Measurements from ENCODE around the gene RFX1.
A peak's percentile ranks its signal among the peaks of the same experiment; 100 is the strongest.

The RFX1 gene

GRCh38 chr19:13989487-13989886, 16.6 kb downstream of the RFX1 start:
- TF ChIP-seq, protein P1, sequence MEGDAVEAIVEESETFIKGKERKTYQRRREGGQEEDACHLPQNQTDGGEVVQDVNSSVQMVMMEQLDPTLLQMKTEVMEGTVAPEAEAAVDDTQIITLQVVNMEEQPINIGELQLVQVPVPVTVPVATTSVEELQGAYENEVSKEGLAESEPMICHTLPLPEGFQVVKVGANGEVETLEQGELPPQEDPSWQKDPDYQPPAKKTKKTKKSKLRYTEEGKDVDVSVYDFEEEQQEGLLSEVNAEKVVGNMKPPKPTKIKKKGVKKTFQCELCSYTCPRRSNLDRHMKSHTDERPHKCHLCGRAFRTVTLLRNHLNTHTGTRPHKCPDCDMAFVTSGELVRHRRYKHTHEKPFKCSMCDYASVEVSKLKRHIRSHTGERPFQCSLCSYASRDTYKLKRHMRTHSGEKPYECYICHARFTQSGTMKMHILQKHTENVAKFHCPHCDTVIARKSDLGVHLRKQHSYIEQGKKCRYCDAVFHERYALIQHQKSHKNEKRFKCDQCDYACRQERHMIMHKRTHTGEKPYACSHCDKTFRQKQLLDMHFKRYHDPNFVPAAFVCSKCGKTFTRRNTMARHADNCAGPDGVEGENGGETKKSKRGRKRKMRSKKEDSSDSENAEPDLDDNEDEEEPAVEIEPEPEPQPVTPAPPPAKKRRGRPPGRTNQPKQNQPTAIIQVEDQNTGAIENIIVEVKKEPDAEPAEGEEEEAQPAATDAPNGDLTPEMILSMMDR (IDR thresholded peaks at IDR 0.05; ENCODE audit: low read depth, low read length), result no peak
- in situ Hi-C loops (cut with HindIII; ENCODE audit: low sequenced_read_pairs), result no loop called here
- no peak overlapping the region for H3K4me3 ChIP-seq (ENCODE audit: low read depth, low read length)
- DNase-seq (ENCODE audit: low read depth, low spot score), result no peak

- TF ChIP-seq, protein P1 (IDR thresholded peaks at IDR 0.05; ENCODE audit: low read depth, low read length), result no peak
- H3K4me3 ChIP-seq (ENCODE audit: low read depth, low read length), result no peak overlapping the region
- in situ Hi-C loops (cut with HindIII; ENCODE audit: low sequenced_read_pairs), result no loop called here
- no peak for DNase-seq (ENCODE audit: low read depth, low spot score)
Observed at GRCh38 chr19:13987101-13987890, 18.8 kb downstream of the RFX1 start.

DNA sequence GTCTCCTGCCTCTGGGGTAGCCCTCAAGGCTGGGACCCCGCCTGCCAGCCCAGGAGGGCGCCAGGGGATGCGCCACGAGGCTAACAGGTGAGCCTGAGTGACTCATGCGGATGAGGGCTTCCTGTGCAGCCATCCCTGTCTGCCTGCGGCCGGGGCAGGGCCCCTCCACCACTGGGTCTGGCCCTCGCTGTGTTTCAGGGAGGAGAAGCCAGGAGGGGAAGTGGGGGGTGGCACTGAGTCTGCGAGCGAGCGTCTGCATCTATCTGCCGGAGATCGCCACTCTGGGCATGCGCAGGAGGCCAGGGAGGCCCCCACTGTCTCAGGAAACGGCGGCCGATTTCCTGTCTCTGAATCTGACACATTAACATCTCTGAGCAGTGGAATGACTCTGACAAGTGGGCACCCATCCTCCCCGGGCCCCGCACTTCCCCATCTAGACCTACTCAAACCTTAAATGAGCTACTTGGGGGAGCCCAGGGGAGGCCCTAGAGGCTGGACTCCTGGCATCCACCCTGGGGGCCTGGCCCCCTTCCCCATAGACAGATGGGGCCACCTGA, 19.7 kb downstream of the RFX1 start:
- TF ChIP-seq, protein P1 (IDR thresholded peaks at IDR 0.05; ENCODE audit: low read depth, low read length), result no peak
- in situ Hi-C loops (cut with HindIII; ENCODE audit: low sequenced_read_pairs), result no loop called here
- H3K4me3 ChIP-seq (ENCODE audit: low read depth, low read length), result no peak overlapping the region

GRCh38 chr19:13985771-13986347, 20.3 kb downstream of the RFX1 start:
- DNase-seq (ENCODE audit: low read depth, low spot score), result no peak
- TF ChIP-seq, protein P1 (IDR thresholded peaks at IDR 0.05; ENCODE audit: low read depth, low read length), result no peak
- in situ Hi-C loops (cut with HindIII; ENCODE audit: low sequenced_read_pairs), result no loop called here
- H3K4me3 ChIP-seq (ENCODE audit: low read depth, low read length), result no peak overlapping the region

More for the DNA sequence above, 19.7 kb downstream of the RFX1 start:
- peak; percentile 59 for DNase-seq (ENCODE audit: low read depth, low spot score)

- H3K4me3 ChIP-seq (ENCODE audit: low read depth, low read length), result no peak overlapping the region
- no peak for DNase-seq (ENCODE audit: low read depth, low spot score)
- TF ChIP-seq, protein P1 (IDR thresholded peaks at IDR 0.05; ENCODE audit: low read depth, low read length), result no peak
- in situ Hi-C loops (cut with HindIII; ENCODE audit: low sequenced_read_pairs), result no loop called here
Observed at GRCh38 chr19:13984875-13985741, 21.0 kb downstream of the RFX1 start.

DNA sequence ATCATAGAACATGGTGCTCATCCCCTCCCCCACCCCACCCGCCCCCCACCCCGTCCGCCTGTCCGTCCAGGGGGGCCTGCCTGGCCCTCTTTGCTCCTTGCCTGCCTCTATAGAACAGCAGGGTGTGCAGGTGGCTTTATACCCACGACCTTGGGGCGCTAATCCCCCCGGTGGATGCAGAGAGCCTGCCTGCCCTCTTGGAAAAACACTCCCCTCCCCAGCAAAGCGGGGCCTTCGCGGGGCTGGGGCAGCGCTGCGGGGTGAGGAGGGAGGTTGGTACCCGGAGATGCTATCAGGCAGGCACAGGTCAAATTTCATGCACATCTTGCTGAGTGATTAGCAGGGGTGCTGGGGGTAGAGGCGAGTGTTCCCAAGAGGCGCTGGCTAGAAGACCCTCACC, 21.9 kb downstream of the RFX1 start:
- no peak overlapping the region for H3K4me3 ChIP-seq (ENCODE audit: low read depth, low read length)
- in situ Hi-C loops (cut with HindIII; ENCODE audit: low sequenced_read_pairs), result no loop called here
- TF ChIP-seq, protein P1 (IDR thresholded peaks at IDR 0.05; ENCODE audit: low read depth, low read length), result no peak
- no peak for DNase-seq (ENCODE audit: low read depth, low spot score)
